Testis (tissue), 3 donors: ENCODE data around the gene STRN. TPM values are rescaled to one million over a fixed set of nuclear protein-coding genes. Genes with fewer than 3 reads are reported as not detected.

Source experiments
- DNase-seq: peaks from one replicate; pipeline ENCODE4 v3.0.0-alpha.2; 2019
- H3K27ac ChIP-seq, 2 donors: fragments of 200-600 bp; sonication (generic); one replicate each; pipeline ENCODE4 v1.5.1; 2019
- H3K27me3 ChIP-seq: fragments of 200-600 bp; sonication (generic); one replicate; pipeline ENCODE4 v1.5.1; 2019
- H3K36me3 ChIP-seq: fragments of 200-600 bp; sonication (generic); one replicate; pipeline ENCODE4 v1.5.1; 2017; ENCODE audit warnings: low read depth; ENCODE audit errors: missing control alignments
- H3K4me1 ChIP-seq: fragments of 200-600 bp; sonication (generic); one replicate; pipeline ENCODE4 v1.5.1; 2019
- H3K4me3 ChIP-seq, 2 donors: fragments of 200-600 bp; sonication (generic); one replicate each; pipeline ENCODE4 v1.5.1; 2017 to 2019
- H3K9me3 ChIP-seq: fragments of 200-600 bp; sonication (generic); one replicate; pipeline ENCODE4 v1.5.1; 2017
- POLR2A ChIP-seq: fragments of 450-650 bp; IDR thresholded peaks from one replicate; pipeline ENCODE4 v1.6.1; 2017; ENCODE audit warnings: antibody characterized with exemption, mild to moderate bottlenecking, moderate library complexity
- WGBS, 2 donors: methylation state at CpG; one replicate each; pipeline ENCODE4 v1.1.5; 2018; 5-methylcytosine and 5-hydroxymethylcytosine counted together
- intact Hi-C: fragments of 100-400 bp; cut with DNase I; formaldehyde crosslinking; loops from one replicate; pipeline ENCODE4 v1.15.1; 2023; ENCODE audit warnings: low total_unique reads
- polyA plus RNA-seq: library from polyadenylated mRNA; stranded (reverse); fragments of 350-450 nt; fragmentation: Illumina TruSeq; extraction: RNeasy Lipid Tissue Mini Kit (QIAGEN cat#74804); gene quantifications from one replicate; pipeline ENCODE4 v1.2.3, GENCODE V29; 2014; ENCODE audit warnings: low read depth, low replicate concordance; ENCODE audit not compliant: insufficient read depth
- small RNA-seq, 2 donors: library from RNA; depleted of rRNA; stranded (forward); fragments of <200 nt; gene quantifications; one replicate each; pipeline ENCODE3, GENCODE V24; 2016
- total RNA-seq, 2 donors: library from RNA; depleted of rRNA; stranded (reverse); fragments of >200 nt; gene quantifications; one replicate each; pipeline ENCODE4 v1.2.3, GENCODE V29; 2016
- TF ChIP-seq, protein P1 (sequence below), 3 experiments: fragments of 450-650 bp in 2 of 3; fragments of 200-600 bp in 1 of 3; sonication (generic) in 1 of 3; IDR thresholded peaks; one replicate each; pipeline ENCODE4 v1.5.1; 2016 to 2019; ENCODE audit warnings: antibody characterized with exemption in 3 of 3, mild to moderate bottlenecking in 2 of 3, moderate library complexity in 1 of 3

The STRN gene
- total and polyA plus RNA-seq, 3 donors from 2014 or later = 13.9 to 37.1 (median 34.8) TPM

DNA sequence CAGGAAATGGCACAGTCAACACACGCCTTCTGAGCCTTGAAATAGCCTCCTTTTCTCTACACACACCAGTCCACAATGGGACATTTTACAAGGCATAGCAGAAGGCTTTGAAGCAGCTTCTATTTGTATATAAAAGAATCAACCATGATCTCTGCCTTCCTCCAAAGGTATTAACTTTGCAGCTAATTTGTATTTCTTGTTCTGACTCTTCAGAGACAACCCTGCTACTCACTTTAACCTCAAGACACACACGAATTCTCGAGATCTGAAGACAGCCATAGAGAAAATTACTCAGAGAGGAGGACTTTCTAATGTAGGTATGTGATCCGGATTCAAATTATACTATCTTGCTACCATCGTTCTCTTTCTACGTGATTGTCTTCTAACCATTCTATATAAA lies 165.2 kb downstream of the STRN start:
- no peaks in the 10 kb centered on the region for H3K4me1 ChIP-seq
- H3K4me3 ChIP-seq = no peak overlapping the region
- no peak for TF ChIP-seq POLR2A
- TF ChIP-seq, protein P1, sequence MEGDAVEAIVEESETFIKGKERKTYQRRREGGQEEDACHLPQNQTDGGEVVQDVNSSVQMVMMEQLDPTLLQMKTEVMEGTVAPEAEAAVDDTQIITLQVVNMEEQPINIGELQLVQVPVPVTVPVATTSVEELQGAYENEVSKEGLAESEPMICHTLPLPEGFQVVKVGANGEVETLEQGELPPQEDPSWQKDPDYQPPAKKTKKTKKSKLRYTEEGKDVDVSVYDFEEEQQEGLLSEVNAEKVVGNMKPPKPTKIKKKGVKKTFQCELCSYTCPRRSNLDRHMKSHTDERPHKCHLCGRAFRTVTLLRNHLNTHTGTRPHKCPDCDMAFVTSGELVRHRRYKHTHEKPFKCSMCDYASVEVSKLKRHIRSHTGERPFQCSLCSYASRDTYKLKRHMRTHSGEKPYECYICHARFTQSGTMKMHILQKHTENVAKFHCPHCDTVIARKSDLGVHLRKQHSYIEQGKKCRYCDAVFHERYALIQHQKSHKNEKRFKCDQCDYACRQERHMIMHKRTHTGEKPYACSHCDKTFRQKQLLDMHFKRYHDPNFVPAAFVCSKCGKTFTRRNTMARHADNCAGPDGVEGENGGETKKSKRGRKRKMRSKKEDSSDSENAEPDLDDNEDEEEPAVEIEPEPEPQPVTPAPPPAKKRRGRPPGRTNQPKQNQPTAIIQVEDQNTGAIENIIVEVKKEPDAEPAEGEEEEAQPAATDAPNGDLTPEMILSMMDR (IDR thresholded peaks at IDR 0.05) = no peak
- no peaks in the 10 kb centered on the region for H3K27me3 ChIP-seq
- H3K36me3 ChIP-seq = no peaks in the 10 kb centered on the region
- H3K9me3 ChIP-seq = no peaks in the 10 kb centered on the region
- intact Hi-C loops = no loop called here
- H3K27ac ChIP-seq = no peak overlapping the region
- 91 to 93% methylated on average over 6 of the region's 6 CpGs for WGBS, 2 donors
- no peak for DNase-seq

DNA sequence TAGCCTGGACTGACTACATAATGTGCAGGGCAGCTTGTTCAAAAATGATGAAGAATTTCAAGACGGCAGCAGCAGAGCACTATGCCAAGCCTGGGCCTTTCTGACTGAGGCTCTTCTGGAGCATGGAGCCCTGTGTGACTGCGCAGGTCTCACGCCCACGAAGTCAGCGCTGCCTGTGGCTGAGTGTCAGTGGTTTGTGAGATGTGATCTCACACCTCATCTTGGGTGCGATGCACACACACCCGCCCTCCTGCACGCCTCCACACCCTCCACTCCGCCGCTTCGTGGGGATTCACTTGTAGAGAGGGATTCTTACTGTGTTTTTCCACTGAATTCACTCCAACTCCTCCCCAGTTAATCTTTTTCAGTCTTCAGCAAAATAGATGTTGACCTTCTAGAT lies 166.0 kb downstream of the STRN start:
- Histone ChIP-seq H3K36me3 (no peaks in the 10 kb centered on the region), H3K27me3 (no peaks in the 10 kb centered on the region), H3K27ac (no peak overlapping the region), H3K4me3 (no peak overlapping the region), H3K9me3 (no peaks in the 10 kb centered on the region), H3K4me1 (no peaks in the 10 kb centered on the region)
- no peak for TF ChIP-seq POLR2A
- TF ChIP-seq, protein P1 (IDR thresholded peaks at IDR 0.05) = no peak
- DNase-seq = no peak
- intact Hi-C loops = no loop called here
- WGBS, 2 donors = 87 to 95% methylated on average over 11 of the region's 11 CpGs

DNA sequence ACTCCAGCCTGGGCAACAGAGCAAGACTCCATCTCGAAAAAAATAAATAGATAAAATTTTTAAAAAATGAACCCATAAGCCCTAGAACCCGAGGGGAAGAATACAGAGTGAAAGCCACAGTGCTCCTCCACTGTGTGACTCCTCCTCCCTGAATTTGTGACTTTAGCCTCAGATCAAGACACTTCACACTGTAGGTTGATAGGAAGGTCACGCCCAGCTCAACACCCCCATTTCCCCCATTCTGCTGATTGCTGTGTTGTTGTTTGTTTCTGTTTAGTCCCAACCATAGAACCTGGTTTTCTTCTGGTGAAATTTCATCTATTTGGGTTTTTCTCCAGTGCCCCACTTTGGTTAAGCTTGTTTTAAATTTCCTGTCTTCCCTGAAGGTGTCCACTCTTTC lies 167.6 kb downstream of the STRN start:
- no peaks in the 10 kb centered on the region for H3K4me1 ChIP-seq
- H3K27me3 ChIP-seq = no peaks in the 10 kb centered on the region
- intact Hi-C loops = no loop called here
- TF ChIP-seq, protein P1 (IDR thresholded peaks at IDR 0.05) = no peak
- no peak for TF ChIP-seq POLR2A
- 80 to 81% methylated on average over 3 of the region's 3 CpGs for WGBS, 2 donors
- no peak overlapping the region for H3K27ac ChIP-seq
- no peak overlapping the region for H3K4me3 ChIP-seq
- no peaks in the 10 kb centered on the region for H3K9me3 ChIP-seq
- H3K36me3 ChIP-seq = no peaks in the 10 kb centered on the region
- DNase-seq = no peak

DNA sequence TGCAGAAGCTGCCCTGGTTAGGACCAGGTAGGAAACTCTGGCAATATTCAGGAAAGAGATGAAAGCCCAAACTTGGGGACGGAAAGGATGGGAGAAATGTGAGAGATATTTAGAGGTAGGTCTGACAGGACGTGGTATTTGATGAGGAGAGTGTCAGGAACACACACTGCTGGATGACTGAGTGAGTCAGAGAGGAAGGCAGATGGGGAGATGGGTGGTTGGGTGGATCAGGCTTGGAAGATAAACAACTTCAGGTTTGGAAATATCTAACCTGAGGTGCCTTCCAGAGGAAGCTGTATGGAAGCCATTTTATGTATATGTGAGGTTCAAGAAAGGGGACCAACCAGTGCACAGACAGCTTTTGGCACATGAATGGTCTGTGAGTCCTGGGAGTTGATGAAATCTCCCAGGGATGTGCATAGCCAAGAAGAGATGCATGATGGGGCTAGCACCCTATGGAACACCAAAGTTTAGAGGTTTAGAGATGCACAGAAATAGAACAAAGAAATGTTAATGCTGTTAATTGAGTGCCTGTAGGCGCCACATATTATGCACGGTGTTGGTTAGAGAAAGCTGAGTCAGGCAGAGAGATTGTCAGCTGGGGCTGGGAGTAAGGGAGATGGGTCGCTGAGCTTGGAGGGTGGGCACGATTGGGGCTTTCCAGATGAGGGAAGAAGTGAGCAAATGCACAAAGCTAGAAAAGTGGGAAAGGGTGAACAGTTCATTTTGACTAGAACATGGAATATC lies 168.8 kb downstream of the STRN start:
- intact Hi-C loops = no loop called here
- 60 to 67% methylated on average over 6 of the region's 6 CpGs for WGBS, 2 donors
- Histone ChIP-seq H3K4me3 (no peak overlapping the region), H3K9me3 (no peaks in the 10 kb centered on the region), H3K36me3 (no peaks in the 10 kb centered on the region), H3K4me1 (no peaks in the 10 kb centered on the region), H3K27ac (no peak overlapping the region), H3K27me3 (no peaks in the 10 kb centered on the region)
- no peak for DNase-seq
- no peak for TF ChIP-seq POLR2A
- TF ChIP-seq, protein P1 (IDR thresholded peaks at IDR 0.05) = no peak

Small RNA genes within 50 kb of the gene (small RNA-seq; reads per million reads assigned to genes)
- 0 reads per million in 2 donors for gene RNU6-577P

Other genes with a start within 250 kb of the STRN start
- 10 to 100 TPM; 35.7 to 41.6 TPM for gene HEATR5B, start 117.8 kb upstream of the STRN start, total RNA-seq
- gene HEATR5B, start 117.8 kb upstream of the STRN start, polyA plus RNA-seq = 12.9 TPM
- gene GPATCH11, start 118.0 kb upstream of the STRN start, total RNA-seq = 10 to 100 TPM; 16.6 to 21.6 TPM
- 13.5 TPM for gene GPATCH11, start 118.0 kb upstream of the STRN start, polyA plus RNA-seq
- 10 to 100 TPM; 15.7 to 23.7 TPM for gene EIF2AK2, start 190.4 kb upstream of the STRN start, total RNA-seq
- 8.5 TPM for gene EIF2AK2, start 190.4 kb upstream of the STRN start, polyA plus RNA-seq
- 1 to 10 TPM in 1 of 2 donors, under 1 TPM in 1; 0.31 to 3.8 TPM for gene SULT6B1, start 222.1 kb upstream of the STRN start, total RNA-seq
- 1.7 TPM for gene SULT6B1, start 222.1 kb upstream of the STRN start, polyA plus RNA-seq
- gene CEBPZOS, start 230.0 kb upstream of the STRN start, total RNA-seq = 10 to 100 TPM; 26.9 to 34.6 TPM
- gene CEBPZOS, start 230.0 kb upstream of the STRN start, polyA plus RNA-seq = 41.3 TPM